ENCODE results near the gene SYNGR4.

GRCh38 chr19:48371367-48371766 is 7.2 kb downstream of the SYNGR4 start:
- TF ChIP-seq CTCF (conservative IDR thresholded peaks at IDR 0.05; ENCODE audit: low read depth, low read length) (no peak), EZH2 (IDR thresholded peaks at IDR 0.05; ENCODE audit: borderline replicate concordance, low read depth, low read length, poor library complexity, severe bottlenecking) (no peak)
